ENCODE measurements around the gene ZMYND12. TPM values are rescaled to one million over a fixed set of nuclear protein-coding genes. Genes with fewer than 3 reads are reported as not detected.

The ZMYND12 gene
- polyA plus RNA-seq (2012; rRNA removed), result 0.18 and 0.45 TPM in 2 replicates
- 0.29 and 0.45 TPM in 2 replicates for polyA plus RNA-seq (2012; cell fraction: cytosol; rRNA removed)
- 0.15 and 0.46 TPM in 2 replicates for polyA plus RNA-seq (2012; cell fraction: nucleus; rRNA removed)

GRCh38 chr1:42456010-42456753 is at the start of gene ZMYND12, which contains the start of gene PPCS:
Gene ZMYND12 (minus strand): TSS chr1:42456022. CDS start chr1:42455997, 25 bp downstream.
Gene PPCS (plus strand): TSS chr1:42456543. CDS start chr1:42456566, 23 bp downstream.
- H3K9me3 ChIP-seq, result no peaks in the 10 kb centered on the region
- DNase-seq, result peak; percentile 91
- under 1% methylated on average over 18 of the region's 66 CpGs for WGBS (ENCODE audit: low lambda C conversion rate)
- H3K4me3 ChIP-seq (ENCODE audit: low read depth in 2 of 2, low read length in 1 of 2), result peak within 1 kb of the TSS; percentile 77 to 89
- H3F3A ChIP-seq (replicated peaks; ENCODE audit: insufficient read depth), result peaks cover 18% of the 10 kb centered on the region
- H3K9ac ChIP-seq, result peak within 1 kb of the TSS; percentile 95
- peaks cover 27 to 30% of the 10 kb centered on the region in 2 experiments for H3K36me3 ChIP-seq (replicated peaks in 1 of 2; ENCODE audit: control insufficient read depth in 1 of 2, insufficient read depth in 2 of 2, low read length in 1 of 2)
- ChIA-PET CTCF (no interaction called here), POLR2A (no interaction called here)
- H4K20me1 ChIP-seq (ENCODE audit: insufficient read depth), result no peaks in the 10 kb centered on the region
- peak within 1 kb of the TSS; percentile 96 for H3K4me2 ChIP-seq
- no peaks in the 10 kb centered on the region for H3K27me3 ChIP-seq (ENCODE audit: insufficient read depth)
- peaks cover 14% of the 10 kb centered on the region; the same call in 1 of the 2 replicates for H3K79me2 ChIP-seq (ENCODE audit: insufficient read depth)
- peaks cover 6 to 14% of the 10 kb centered on the region in 2 experiments; a peak in 2 of 4 replicates for H3K4me1 ChIP-seq (ENCODE audit: control insufficient read depth in 1 of 2, insufficient read depth in 2 of 2, low read depth in 1 of 2, low read length in 1 of 2)
- H3K27ac ChIP-seq (ENCODE audit: low read depth in 2 of 2, low read length in 1 of 2), result peak within 1 kb of the TSS; percentile 61 to 96
- H2AFZ ChIP-seq (ENCODE audit: low read depth), result peak within 1 kb of the TSS; percentile 99
- H3K9me2 ChIP-seq, result no peaks in the 10 kb centered on the region
- TF ChIP-seq USF1 (IDR thresholded peaks at IDR 0.05; ENCODE audit: borderline replicate concordance, low read depth), result peak; percentile 96
- TF ChIP-seq RAD21 (IDR thresholded peaks at IDR 0.05; ENCODE audit: low read length), result no peak
- TF ChIP-seq REST (IDR thresholded peaks at IDR 0.05; ENCODE audit: low read depth, low read length), result no peak
- no peak for TF ChIP-seq PBX3 (IDR thresholded peaks at IDR 0.05)
- peak; percentile 56; the same call in 1 of the 2 replicates for TF ChIP-seq FOXJ3 (CRISPR knock-in tag; IDR thresholded peaks at IDR 0.05)
- TF ChIP-seq CHD2 (IDR thresholded peaks at IDR 0.05; ENCODE audit: low read length, partially characterized antibody), result peak; percentile 9
- TF ChIP-seq ELF1 (IDR thresholded peaks at IDR 0.05), result no peak
- peak; percentile 92 for TF ChIP-seq NRF1 (IDR thresholded peaks at IDR 0.05; ENCODE audit: low read depth, low read length)
- peak; percentile 84 for TF ChIP-seq POLR2AphosphoS5 (IDR thresholded peaks at IDR 0.05; ENCODE audit: low read depth, low read length)
- peak; percentile 74 for TF ChIP-seq TAF1 (IDR thresholded peaks at IDR 0.05; ENCODE audit: borderline replicate concordance, low read depth, low read length)
- TF ChIP-seq EP300 (IDR thresholded peaks at IDR 0.05; ENCODE audit: borderline replicate concordance in 1 of 2, low read depth in 1 of 2, low read length in 1 of 2), result peak in 1 of 2 experiments; percentile 12; a peak in 1 of 4 replicates
- TF ChIP-seq SIN3A (IDR thresholded peaks at IDR 0.05; ENCODE audit: borderline replicate concordance, low read depth, low read length), result no peak
- TF ChIP-seq MAX (IDR thresholded peaks at IDR 0.05; ENCODE audit: low read depth), result peak; percentile 14
- no peak for TF ChIP-seq GABPA (IDR thresholded peaks at IDR 0.05; ENCODE audit: low read depth)
- no peak for TF ChIP-seq EZH2phosphoT487 (IDR thresholded peaks at IDR 0.05; ENCODE audit: borderline replicate concordance, low read depth)
- TF ChIP-seq YY1 (IDR thresholded peaks at IDR 0.05; ENCODE audit: low read depth), result peak; percentile 77
- TF ChIP-seq RCOR1 (IDR thresholded peaks at IDR 0.05; ENCODE audit: low read length), result no peak
- no peak for TF ChIP-seq IRF3 (IDR thresholded peaks at IDR 0.05; ENCODE audit: low read depth, low read length)
- TF ChIP-seq ZBTB33 (IDR thresholded peaks at IDR 0.05; ENCODE audit: borderline replicate concordance, low read depth), result no peak
- no peak for TF ChIP-seq TCF12 (IDR thresholded peaks at IDR 0.05)
- TF ChIP-seq TEAD4 (IDR thresholded peaks at IDR 0.05; ENCODE audit: borderline replicate concordance, insufficient read depth), result peak; percentile 22; the same call in 1 of the 2 replicates
- no peak for TF ChIP-seq JUND (IDR thresholded peaks at IDR 0.05)
- TF ChIP-seq MEF2A (IDR thresholded peaks at IDR 0.05; ENCODE audit: borderline replicate concordance, low read depth), result no peak
- no peak for TF ChIP-seq NFIC (IDR thresholded peaks at IDR 0.05; ENCODE audit: borderline replicate concordance)
- no peak for TF ChIP-seq SMC3 (IDR thresholded peaks at IDR 0.05; ENCODE audit: low read depth, low read length)

Measured in SK-N-SH (cell line).